Neural cell (in vitro differentiated cells): Measurements from ENCODE around the gene IFTAP.

Source experiments
- CTCF ChIP-seq: fragments of 450-650 bp; IDR thresholded peaks from 2 replicates; pipeline ENCODE4 v1.5.1; 2014; ENCODE audit warnings: antibody characterized with exemption, mild to moderate bottlenecking, moderate library complexity; ENCODE audit not compliant: poor library complexity, severe bottlenecking
- EP300 ChIP-seq: fragments of 450-650 bp; conservative IDR thresholded peaks from 2 replicates; pipeline ENCODE4 v1.6.1; 2014; ENCODE audit warnings: antibody characterized with exemption, mild to moderate bottlenecking, moderate library complexity; ENCODE audit not compliant: poor library complexity, severe bottlenecking
- EZH2 ChIP-seq: fragments of 200-600, 300-800 bp; shearing (Covaris generic), sonication (generic); IDR thresholded peaks from 2 replicates; pipeline ENCODE4 v1.6.1; 2014; ENCODE audit warnings: antibody characterized with exemption, low read length, borderline replicate concordance, mild to moderate bottlenecking; ENCODE audit not compliant: insufficient read depth, poor library complexity, severe bottlenecking
- MXI1 ChIP-seq: fragments of 450-650 bp; conservative IDR thresholded peaks from 2 replicates; pipeline ENCODE4 v1.6.1; 2014; ENCODE audit warnings: antibody characterized with exemption, mild to moderate bottlenecking; ENCODE audit not compliant: poor library complexity, severe bottlenecking
- POLR2AphosphoS5 ChIP-seq: IDR thresholded peaks from 2 replicates; pipeline ENCODE4 v1.6.1; 2012
- RAD21 ChIP-seq: fragments of 450-650 bp; conservative IDR thresholded peaks from 2 replicates; pipeline ENCODE4 v1.6.1; 2014; ENCODE audit warnings: antibody characterized with exemption, mild to moderate bottlenecking, moderate library complexity
- REST ChIP-seq: IDR thresholded peaks from 2 replicates; pipeline ENCODE4 v1.6.1; 2012; ENCODE audit warnings: borderline replicate concordance
- SMC3 ChIP-seq: fragments of 450-650 bp; conservative IDR thresholded peaks from 2 replicates; pipeline ENCODE4 v1.6.1; 2014; ENCODE audit warnings: antibody characterized with exemption, mild to moderate bottlenecking, moderate library complexity; ENCODE audit not compliant: poor library complexity
- TAF1 ChIP-seq: IDR thresholded peaks from 2 replicates; pipeline ENCODE4 v1.6.1; 2012; ENCODE audit warnings: low read depth

GRCh38 chr11:36583667-36584066 lies 10.6 kb upstream of the IFTAP start:
- no peak for TF ChIP-seq CTCF
- TF ChIP-seq EP300, result no peak
- TF ChIP-seq SMC3, result no peak
- no peak for TF ChIP-seq EZH2
- TF ChIP-seq REST, result no peak
- no peak for TF ChIP-seq TAF1
- no peak for TF ChIP-seq POLR2AphosphoS5
- no peak for TF ChIP-seq RAD21
- no peak for TF ChIP-seq MXI1
